DND-41 (cell line): ENCODE measurements around the gene TWF2.

Source experiments
- CTCF ChIP-seq: IDR thresholded peaks from 2 replicates; pipeline ENCODE4 v1.5.1; 2012; ENCODE audit warnings: borderline replicate concordance, low read length, moderate library complexity, mild to moderate bottlenecking; ENCODE audit not compliant: poor library complexity, severe bottlenecking; ENCODE audit errors: extremely low read depth
- EZH2 ChIP-seq: IDR thresholded peaks from 3 replicates; pipeline ENCODE4 v1.6.1; 2012; ENCODE audit warnings: borderline replicate concordance, low read depth, mild to moderate bottlenecking, moderate library complexity, low read length, inconsistent platforms; ENCODE audit not compliant: severe bottlenecking

- TF ChIP-seq CTCF (no peak), EZH2 (no peak)
Measured at GRCh38 chr3:52248816-52249547, 10.0 kb upstream of the TWF2 start.
